HG03558 (cell line): Measurements from ENCODE around the gene HK3.

Source experiments
- ATAC-seq: cut with Tn5 transposase; IDR thresholded peaks from one replicate; pipeline ENCODE4 v1.9.1; 2021; ENCODE audit warnings: moderate number of reproducible peaks; ENCODE audit not compliant: unreplicated experiment; ENCODE audit errors: extremely low read depth

The HK3 gene

GRCh38 chr5:176899296-176899891, at the start of gene HK3:
Gene HK3 (minus strand): TSS chr5:176899346. CDS start chr5:176896159, 3,187 bp downstream.
- no peak for ATAC-seq

- ATAC-seq: no peak
Measured at GRCh38 chr5:176948458-176948857, 49.3 kb upstream of the HK3 start.

GRCh38 chr5:176947847-176948246, 48.7 kb upstream of the HK3 start:
- no peak for ATAC-seq

- no peak for ATAC-seq
Measured at GRCh38 chr5:176944268-176944667, 45.1 kb upstream of the HK3 start.

- no peak for ATAC-seq
Measured at GRCh38 chr5:176943816-176944215, 44.7 kb upstream of the HK3 start.

- no peak for ATAC-seq
Measured at GRCh38 chr5:176941951-176942350, 42.8 kb upstream of the HK3 start.

- no peak for ATAC-seq
Measured at GRCh38 chr5:176938472-176938871, 39.3 kb upstream of the HK3 start.

- ATAC-seq: no peak
Measured at GRCh38 chr5:176935017-176935416, 35.9 kb upstream of the HK3 start.

GRCh38 chr5:176934309-176934930, 35.3 kb upstream of the HK3 start:
- ATAC-seq: no peak

GRCh38 chr5:176929654-176930053, 30.5 kb upstream of the HK3 start:
- no peak for ATAC-seq

- no peak for ATAC-seq
Measured at GRCh38 chr5:176927562-176927961, 28.4 kb upstream of the HK3 start.

GRCh38 chr5:176922817-176923216, 23.7 kb upstream of the HK3 start:
- no peak for ATAC-seq

GRCh38 chr5:176921714-176922113, 22.6 kb upstream of the HK3 start:
- ATAC-seq: no peak

GRCh38 chr5:176918613-176919012, 19.5 kb upstream of the HK3 start:
- ATAC-seq: no peak

- ATAC-seq: no peak
Measured at GRCh38 chr5:176916337-176916736, 17.2 kb upstream of the HK3 start.

- no peak for ATAC-seq
Measured at GRCh38 chr5:176915906-176916305, 16.8 kb upstream of the HK3 start.

GRCh38 chr5:176912115-176912514, 13.0 kb upstream of the HK3 start:
- ATAC-seq: no peak

- ATAC-seq: no peak
Measured at GRCh38 chr5:176908675-176909368, 9.7 kb upstream of the HK3 start.

- no peak for ATAC-seq
Measured at GRCh38 chr5:176906796-176907195, 7.7 kb upstream of the HK3 start.

- ATAC-seq: no peak
Measured at GRCh38 chr5:176906126-176906525, 7.0 kb upstream of the HK3 start.

- ATAC-seq: no peak
Measured at GRCh38 chr5:176904276-176904675, 5.1 kb upstream of the HK3 start.
